ENCODE results near the gene CNOT6.

GRCh38 chr5:180523629-180524466, 29.7 kb downstream of the CNOT6 start:
- no peak for TF ChIP-seq CTCF (IDR thresholded peaks at IDR 0.05)
- no peak for TF ChIP-seq POLR2AphosphoS5 (IDR thresholded peaks at IDR 0.05)
- no peak for TF ChIP-seq POLR2A (IDR thresholded peaks at IDR 0.05)

Data from stomach (tissue), 4 donors.